ENCODE results near the gene INTS7.

INTS7 gene

GRCh38 chr1:211935448-211935970, 99.8 kb downstream of the INTS7 start:
- DNase-seq (ENCODE audit: low spot score) = peak; percentile 85
- TF ChIP-seq CTCF (IDR thresholded peaks at IDR 0.05; ENCODE audit: borderline replicate concordance, control extremely low read depth, extremely low read depth, insufficient read depth, missing control alignments) = no peak
- in situ Hi-C loops (cut with MboI; ENCODE audit: low sequenced_read_pairs, unreplicated experiment) = no loop called here

GRCh38 chr1:211933946-211934714, 101.2 kb downstream of the INTS7 start:
- in situ Hi-C loops (cut with MboI; ENCODE audit: low sequenced_read_pairs, unreplicated experiment) = no loop called here
- TF ChIP-seq CTCF (IDR thresholded peaks at IDR 0.05; ENCODE audit: borderline replicate concordance, control extremely low read depth, extremely low read depth, insufficient read depth, missing control alignments) = no peak
- no peak for DNase-seq (ENCODE audit: low spot score)

GRCh38 chr1:211932933-211933254, 102.5 kb downstream of the INTS7 start:
- in situ Hi-C loops (cut with MboI; ENCODE audit: low sequenced_read_pairs, unreplicated experiment) = no loop called here
- no peak for TF ChIP-seq CTCF (IDR thresholded peaks at IDR 0.05; ENCODE audit: borderline replicate concordance, control extremely low read depth, extremely low read depth, insufficient read depth, missing control alignments)

GRCh38 chr1:211932231-211932932, 103.0 kb downstream of the INTS7 start:
- no peak for TF ChIP-seq CTCF (IDR thresholded peaks at IDR 0.05; ENCODE audit: borderline replicate concordance, control extremely low read depth, extremely low read depth, insufficient read depth, missing control alignments)
- DNase-seq (ENCODE audit: low spot score) = no peak
- in situ Hi-C loops (cut with MboI; ENCODE audit: low sequenced_read_pairs, unreplicated experiment) = no loop called here

More at GRCh38 chr1:211932933-211933254, 102.5 kb downstream of the INTS7 start:
- no peak for DNase-seq (ENCODE audit: low spot score)

- TF ChIP-seq CTCF (IDR thresholded peaks at IDR 0.05; ENCODE audit: borderline replicate concordance, control extremely low read depth, extremely low read depth, insufficient read depth, missing control alignments) = no peak
- in situ Hi-C loops (cut with MboI; ENCODE audit: low sequenced_read_pairs, unreplicated experiment) = no loop called here
- DNase-seq (ENCODE audit: low spot score) = no peak
Observed at GRCh38 chr1:211929683-211930082, 105.7 kb downstream of the INTS7 start.

- no peak for TF ChIP-seq CTCF (IDR thresholded peaks at IDR 0.05; ENCODE audit: borderline replicate concordance, control extremely low read depth, extremely low read depth, insufficient read depth, missing control alignments)
- in situ Hi-C loops (cut with MboI; ENCODE audit: low sequenced_read_pairs, unreplicated experiment) = no loop called here
- no peak for DNase-seq (ENCODE audit: low spot score)
Observed at GRCh38 chr1:211928993-211929637, 106.2 kb downstream of the INTS7 start.

Data from GM13976 (cell line).